Smooth muscle cell (in vitro differentiated cells): ENCODE measurements around the gene SNX30. TPM values are rescaled to one million over a fixed set of nuclear protein-coding genes. Genes with fewer than 3 reads are reported as not detected.

Experiments
- DNase-seq: peaks from one replicate; lab custom pipeline; 2025; ENCODE audit not compliant: unreplicated experiment; lab: John Stamatoyannopoulos, UW
- H2AFZ ChIP-seq: fragments of 200-600 bp; sonication (generic); 2 replicates; pipeline ENCODE4 v1.6.0; 2016; ENCODE audit warnings: antibody characterized with exemption, low read depth, mild to moderate bottlenecking
- H3F3A ChIP-seq: fragments of 200-600 bp; sonication (generic); 2 replicates; pipeline ENCODE4 v1.6.0; 2017; ENCODE audit warnings: antibody characterized with exemption, low read depth
- H3K27ac ChIP-seq: fragments of 200-600 bp; sonication (generic); 2 replicates; pipeline ENCODE4 v1.5.1; 2016; ENCODE audit warnings: low read depth, mild to moderate bottlenecking
- H3K27me3 ChIP-seq: fragments of 200-600 bp; sonication (generic); 2 replicates; pipeline ENCODE4 v1.6.1; 2016; ENCODE audit warnings: low read depth, mild to moderate bottlenecking
- H3K36me3 ChIP-seq: fragments of 200-600 bp; sonication (generic); 2 replicates; pipeline ENCODE4 v1.5.1; 2016; ENCODE audit warnings: low read depth
- H3K4me1 ChIP-seq: fragments of 200-600 bp; sonication (generic); 2 replicates; pipeline ENCODE4 v1.5.1; 2016; ENCODE audit warnings: low read depth
- H3K4me2 ChIP-seq: fragments of 200-600 bp; sonication (generic); 2 replicates; pipeline ENCODE4 v1.6.0; 2016; ENCODE audit warnings: mild to moderate bottlenecking
- H3K4me3 ChIP-seq: fragments of 200-600 bp; sonication (generic); 2 replicates; pipeline ENCODE4 v1.5.1; 2016; ENCODE audit warnings: mild to moderate bottlenecking
- H3K79me2 ChIP-seq: fragments of 200-600 bp; sonication (generic); 2 replicates; pipeline ENCODE4 v1.6.0; 2016; ENCODE audit warnings: low read depth, mild to moderate bottlenecking
- H3K9ac ChIP-seq: fragments of 200-600 bp; sonication (generic); 2 replicates; pipeline ENCODE4 v1.6.0; 2016; ENCODE audit warnings: low read depth
- H3K9me3 ChIP-seq: fragments of 200-600 bp; sonication (generic); replicated peaks from 2 replicates; pipeline ENCODE4 v1.5.1; 2016; ENCODE audit warnings: low read depth
- H4K20me1 ChIP-seq: fragments of 200-600 bp; sonication (generic); 2 replicates; pipeline ENCODE4 v1.6.0; 2016; ENCODE audit warnings: low read depth
- WGBS: methylation state at CpG from one replicate; pipeline ENCODE4 v1.1.7; 2016; ENCODE audit warnings: low lambda C conversion rate; 5-methylcytosine and 5-hydroxymethylcytosine counted together
- polyA plus RNA-seq: library from polyadenylated mRNA; unstranded; fragments of >200 nt; fragmentation: Nextera tagmentation; extraction: Ambion mirVana; gene quantifications from 2 replicates; pipeline ENCODE4 v1.2.1, GENCODE V29; 2016
- total RNA-seq: library from RNA; depleted of rRNA; stranded (reverse); fragments of >200 nt; gene quantifications from 2 replicates; pipeline ENCODE4 v1.2.3, GENCODE V29; 2014
- TF ChIP-seq, protein P1 (sequence below): fragments of 200-600 bp; sonication (generic); IDR thresholded peaks from 2 replicates; pipeline ENCODE4 v1.5.1; 2017; ENCODE audit warnings: borderline replicate concordance, mild to moderate bottlenecking, antibody characterized with exemption; ENCODE audit not compliant: insufficient read depth, poor library complexity, severe bottlenecking

SNX30 gene
- total and polyA plus RNA-seq, 2 experiments from 2014 or later: 3.6 to 10.7 TPM

DNA sequence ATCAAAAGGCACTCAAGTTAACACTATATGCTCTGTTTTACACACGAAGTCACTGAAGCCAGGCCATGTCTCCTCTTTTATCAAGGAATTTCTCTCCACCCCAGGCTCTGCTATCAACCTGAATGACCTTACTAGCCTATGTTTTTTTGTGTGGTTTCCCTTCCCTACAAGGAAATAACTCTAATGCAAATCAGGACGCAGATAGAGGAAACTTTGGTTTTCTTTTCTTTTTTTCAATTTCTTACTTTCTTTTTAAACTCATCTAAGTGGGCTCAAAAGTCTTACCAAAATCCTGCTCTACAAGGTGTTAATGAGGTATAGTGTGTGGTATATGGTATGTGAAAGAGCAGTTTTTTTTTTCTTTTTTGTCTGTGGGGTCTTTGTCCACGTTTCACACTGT lies 145.6 kb downstream of the SNX30 start:
- WGBS: 61% methylated on average over 3 of the region's 3 CpGs
- DNase-seq: no peak
- Histone ChIP-seq H3K4me1 (no peaks in the 10 kb centered on the region), H3K9me3 (no peaks in the 10 kb centered on the region), H3K9ac (no peak overlapping the region), H3K27me3 (peaks cover 22% of the 10 kb centered on the region), H3K4me3 (no peak overlapping the region), H2AFZ (no peak overlapping the region), H3K79me2 (no peaks in the 10 kb centered on the region), H3K27ac (no peak overlapping the region), H3K4me2 (no peak overlapping the region), H3F3A (no peaks in the 10 kb centered on the region), H4K20me1 (no peaks in the 10 kb centered on the region), H3K36me3 (no peaks in the 10 kb centered on the region)
- TF ChIP-seq, protein P1, sequence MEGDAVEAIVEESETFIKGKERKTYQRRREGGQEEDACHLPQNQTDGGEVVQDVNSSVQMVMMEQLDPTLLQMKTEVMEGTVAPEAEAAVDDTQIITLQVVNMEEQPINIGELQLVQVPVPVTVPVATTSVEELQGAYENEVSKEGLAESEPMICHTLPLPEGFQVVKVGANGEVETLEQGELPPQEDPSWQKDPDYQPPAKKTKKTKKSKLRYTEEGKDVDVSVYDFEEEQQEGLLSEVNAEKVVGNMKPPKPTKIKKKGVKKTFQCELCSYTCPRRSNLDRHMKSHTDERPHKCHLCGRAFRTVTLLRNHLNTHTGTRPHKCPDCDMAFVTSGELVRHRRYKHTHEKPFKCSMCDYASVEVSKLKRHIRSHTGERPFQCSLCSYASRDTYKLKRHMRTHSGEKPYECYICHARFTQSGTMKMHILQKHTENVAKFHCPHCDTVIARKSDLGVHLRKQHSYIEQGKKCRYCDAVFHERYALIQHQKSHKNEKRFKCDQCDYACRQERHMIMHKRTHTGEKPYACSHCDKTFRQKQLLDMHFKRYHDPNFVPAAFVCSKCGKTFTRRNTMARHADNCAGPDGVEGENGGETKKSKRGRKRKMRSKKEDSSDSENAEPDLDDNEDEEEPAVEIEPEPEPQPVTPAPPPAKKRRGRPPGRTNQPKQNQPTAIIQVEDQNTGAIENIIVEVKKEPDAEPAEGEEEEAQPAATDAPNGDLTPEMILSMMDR: no peak

DNA sequence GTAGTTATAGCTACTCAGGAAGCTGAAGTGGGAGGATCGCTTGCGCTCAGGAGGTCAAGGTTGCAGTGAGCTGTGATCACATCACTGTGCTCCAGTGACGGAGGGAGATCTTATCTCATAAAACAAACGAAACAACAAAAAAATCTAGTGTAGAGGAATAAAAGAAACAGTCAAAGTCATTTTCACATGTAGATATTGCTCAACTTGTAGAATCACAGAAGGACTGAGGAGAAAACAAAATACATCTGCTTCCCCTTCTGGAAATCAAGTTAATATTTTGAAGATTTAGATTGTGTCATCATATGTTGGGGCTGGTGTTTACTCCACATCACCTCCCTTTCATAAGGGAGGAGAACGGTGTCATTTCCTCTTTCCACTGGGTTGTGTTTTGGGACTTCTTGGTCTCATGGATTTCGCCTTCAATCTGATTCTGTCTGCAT lies 148.3 kb downstream of the SNX30 start:
- Histone ChIP-seq H3K9me3 (no peaks in the 10 kb centered on the region), H4K20me1 (no peaks in the 10 kb centered on the region), H3F3A (no peaks in the 10 kb centered on the region), H3K79me2 (no peaks in the 10 kb centered on the region), H3K27ac (no peak overlapping the region), H2AFZ (no peak overlapping the region), H3K36me3 (no peaks in the 10 kb centered on the region), H3K27me3 (peaks cover 5% of the 10 kb centered on the region), H3K4me2 (no peak overlapping the region), H3K9ac (no peak overlapping the region), H3K4me1 (no peaks in the 10 kb centered on the region), H3K4me3 (no peak overlapping the region)
- TF ChIP-seq, protein P1: no peak
- 67% methylated on average over 6 of the region's 6 CpGs for WGBS
- no peak for DNase-seq

DNA sequence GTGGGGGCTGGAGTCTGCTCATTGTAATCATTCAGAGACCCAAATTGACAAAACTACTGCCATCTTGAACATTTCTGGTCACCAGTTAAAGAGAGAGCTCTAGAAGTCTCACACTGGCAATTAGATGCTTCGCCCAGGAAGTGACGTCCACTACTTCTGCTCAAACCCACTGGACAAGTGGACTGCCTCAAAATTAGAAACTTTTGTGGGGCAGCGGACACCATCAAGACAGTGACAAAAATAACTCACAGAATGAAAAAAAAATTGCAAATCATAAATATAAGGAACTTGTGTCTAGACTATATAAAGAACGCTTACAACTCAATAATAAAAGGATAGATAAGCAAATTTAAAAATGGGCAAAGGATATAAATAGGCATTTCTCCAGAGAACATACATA lies 149.9 kb downstream of the SNX30 start:
- Histone ChIP-seq H3K4me3 (no peak overlapping the region), H3K27ac (no peak overlapping the region), H3K9ac (no peak overlapping the region), H3K9me3 (no peaks in the 10 kb centered on the region), H3F3A (no peaks in the 10 kb centered on the region), H2AFZ (no peak overlapping the region), H3K4me2 (no peak overlapping the region), H3K36me3 (no peaks in the 10 kb centered on the region), H4K20me1 (no peaks in the 10 kb centered on the region), H3K79me2 (no peaks in the 10 kb centered on the region), H3K4me1 (no peaks in the 10 kb centered on the region), H3K27me3 (peaks cover 5% of the 10 kb centered on the region)
- TF ChIP-seq, protein P1: no peak
- no peak for DNase-seq
- WGBS: 92% methylated on average over 4 of the region's 4 CpGs

DNA sequence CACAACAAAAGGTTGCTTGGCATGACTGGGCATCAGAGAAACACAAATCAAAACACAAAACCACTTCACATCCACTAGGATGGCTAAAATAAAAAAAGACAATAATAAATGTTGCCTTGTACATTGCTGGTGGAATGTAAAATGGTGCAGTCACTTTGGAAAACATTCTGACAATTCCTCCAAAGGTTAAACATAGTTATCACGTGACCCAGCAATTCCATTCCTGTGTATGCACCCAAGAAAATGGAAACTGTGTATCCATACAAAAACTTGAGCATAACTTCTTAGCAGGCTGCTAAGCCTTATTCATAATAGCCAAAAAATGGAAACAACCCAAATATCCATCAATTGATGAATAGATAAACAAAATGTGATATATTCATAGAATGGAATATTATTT lies 150.3 kb downstream of the SNX30 start:
- no peaks in the 10 kb centered on the region for H3K9me3 ChIP-seq
- H4K20me1 ChIP-seq: no peaks in the 10 kb centered on the region
- H3K27ac ChIP-seq: no peak overlapping the region
- no peak overlapping the region for H3K4me3 ChIP-seq
- no peaks in the 10 kb centered on the region for H3F3A ChIP-seq
- no peaks in the 10 kb centered on the region for H3K36me3 ChIP-seq
- 89% methylated on average over 1 of the region's 1 CpG for WGBS
- H3K79me2 ChIP-seq: no peaks in the 10 kb centered on the region
- peaks cover 5% of the 10 kb centered on the region for H3K27me3 ChIP-seq
- no peak overlapping the region for H3K9ac ChIP-seq
- TF ChIP-seq, protein P1: no peak
- H2AFZ ChIP-seq: no peak overlapping the region
- H3K4me2 ChIP-seq: no peak overlapping the region
- no peak for DNase-seq
- no peaks in the 10 kb centered on the region for H3K4me1 ChIP-seq
